ENCODE data around the gene C22orf39. TPM values are rescaled to one million over a fixed set of nuclear protein-coding genes. Genes with fewer than 3 reads are reported as not detected.

C22orf39 gene
- total RNA-seq, 1 experiment from 2014 or later = 19.3 TPM

GRCh38 chr22:19494676-19495173, 47.2 kb upstream of the C22orf39 start:
- Histone ChIP-seq H3K27me3 (ENCODE audit: insufficient read depth, low read length) (no peaks in the 10 kb centered on the region), H2BK5ac (ENCODE audit: insufficient read length, low read length) (no peak overlapping the region), H4K8ac (replicated peaks; ENCODE audit: insufficient read length, low read depth, low read length) (no peak overlapping the region), H2BK12ac (ENCODE audit: insufficient read length, low read depth, low read length) (no peak overlapping the region), H4K5ac (ENCODE audit: insufficient read length, low read depth, low read length) (no peak overlapping the region), H2BK20ac (ENCODE audit: low read depth, low read length, poor library complexity, severe bottlenecking) (no peak overlapping the region), H2AFZ (ENCODE audit: low read length) (no peak overlapping the region), H3K79me1 (ENCODE audit: insufficient read depth, low read depth, low read length, poor library complexity, severe bottlenecking) (no peaks in the 10 kb centered on the region), H3K18ac (ENCODE audit: insufficient read length, low read depth, low read length) (no peak overlapping the region), H3K4me1 (ENCODE audit: insufficient read depth, low read length) (no peaks in the 10 kb centered on the region), H2BK120ac (ENCODE audit: low read depth, low read length, poor library complexity, severe bottlenecking) (no peak overlapping the region), H3T11ph (ENCODE audit: low read length) (no peak overlapping the region), H3K79me2 (ENCODE audit: insufficient read depth, low read length) (no peaks in the 10 kb centered on the region), H3K14ac (ENCODE audit: insufficient read depth, low read length) (no peak overlapping the region), H3K56ac (ENCODE audit: insufficient read length, low read depth, low read length) (no peak overlapping the region), H4K91ac (ENCODE audit: insufficient read length, low read depth, low read length) (no peak overlapping the region), H3K27ac (ENCODE audit: insufficient read length, low read depth, low read length) (no peak overlapping the region), H3K23ac (ENCODE audit: insufficient read length, low read depth, low read length) (no peak overlapping the region), H4K20me1 (ENCODE audit: control insufficient read depth, insufficient read depth, insufficient read length) (no peaks in the 10 kb centered on the region), H3K23me2 (ENCODE audit: insufficient read length, low read depth, low read length, poor library complexity, severe bottlenecking) (no peaks in the 10 kb centered on the region), H3K9me3 (ENCODE audit: control insufficient read depth, low read depth, low read length) (no peaks in the 10 kb centered on the region), H2AK5ac (ENCODE audit: insufficient read length, low read length) (no peak overlapping the region), H3K4me2 (ENCODE audit: insufficient read depth, insufficient read length, low read length) (no peak overlapping the region), H2BK15ac (ENCODE audit: low read depth, low read length) (no peak overlapping the region), H3K4ac (ENCODE audit: low read depth, low read length) (no peak overlapping the region), H3K9ac (ENCODE audit: extremely low read depth, insufficient read length, low read length) (no peak overlapping the region)
- H3K4me3 Mint-ChIP-seq = no peak overlapping the region
- no peaks in the 10 kb centered on the region for H3K27me3 Mint-ChIP-seq (ENCODE audit: low read depth)
- no peaks in the 10 kb centered on the region for H3K4me1 Mint-ChIP-seq
- H3K36me3 Mint-ChIP-seq (ENCODE audit: insufficient read depth in 1 of 3, low read depth in 3 of 3) = peaks cover 5 to 80% (median 58%) of the 10 kb centered on the region in 3 experiments
- no peak overlapping the region for H3K27ac Mint-ChIP-seq
- no peak for DNase-seq
- WGBS (ENCODE audit: extremely low coverage, insufficient read length, low lambda C conversion rate) = no CpG with 5 or more reads among the region's 6 CpGs
- H3K9me3 Mint-ChIP-seq = no peaks in the 10 kb centered on the region
- no peak for TF ChIP-seq CTCF (conservative IDR thresholded peaks at IDR 0.05)

Data from H9 (cell line).